HCT116 (cell line): Measurements from ENCODE around the gene TOX2. TPM values are rescaled to one million over a fixed set of nuclear protein-coding genes. Genes with fewer than 3 reads are reported as not detected.

Experiments
- ATAC-seq: fragments of 200-7000 bp; cut with Tn5 transposase; 2 replicates; pipeline ENCODE4 v1.9.1; 2020; ENCODE audit warnings: mild to moderate bottlenecking, moderate library complexity
- BruUV-seq: library from RNA; stranded (reverse); fragments of 400-500 nt; replicated peaks from 2 replicates; lab custom pipeline; 2021; lab: Mats Ljungman, UMichigan
- CTCF ChIA-PET: fragments of 300-600 bp; sonication (Branson Sonifier 250); formaldehyde crosslinking; loops from one replicate; lab custom pipeline; 2021; ENCODE audit warnings: antibody characterized with exemption; lab: Charles Lee
- POLR2A ChIA-PET: fragments of 300-600, 350-600 bp; sonication (Branson Sonifier 250); formaldehyde crosslinking; loops from one replicate; lab custom pipeline; 2021; ENCODE audit warnings: antibody characterized with exemption; lab: Charles Lee
- RAD21 ChIA-PET, 2 experiments: fragments of 300-600 bp; sonication (Branson Sonifier 250); formaldehyde crosslinking; loops; one replicate each; lab custom pipeline; 2023; ENCODE audit warnings: low total read pairs in 2 of 2; ENCODE audit not compliant: uncharacterized antibody in 2 of 2, unreplicated experiment in 2 of 2, low non-redundant PET in 1 of 2; lab: Charles Lee
- DNase-seq: peaks from one replicate; pipeline ENCODE4 v3.0.0-alpha.2; 2010; ENCODE audit warnings: low read depth, low spot score
- H2AFZ ChIP-seq: fragments of 200-600 bp; shearing (Covaris generic), sonication (generic); 2 replicates; pipeline ENCODE4 v1.6.1; 2017; ENCODE audit warnings: low read depth, mixed run types, mixed read lengths, antibody characterized with exemption, low read length; ENCODE audit not compliant: poor library complexity, severe bottlenecking
- H3K27ac ChIP-seq: 2 replicates; pipeline ENCODE4 v1.5.1; 2012; ENCODE audit warnings: low read depth, low read length
- H3K27me3 ChIP-seq: fragments of 200-600 bp; sonication (generic); 2 replicates; pipeline ENCODE4 v1.6.1; 2016; ENCODE audit warnings: mixed run types, low read length, mixed read lengths; ENCODE audit not compliant: insufficient read depth
- H3K36me3 ChIP-seq, 2 experiments: fragments of 200-500 bp in 1 of 2; fragments of 200-600 bp in 1 of 2; sonication (Bioruptor generic) in 1 of 2; sonication (generic) in 1 of 2; 2 replicates each; pipeline versions ENCODE4 v1.5.1 to v1.6.1; 2014 to 2016; ENCODE audit warnings: low read length in 2 of 2, inconsistent platforms in 1 of 2, mixed read lengths in 1 of 2, mixed run types in 1 of 2; ENCODE audit not compliant: insufficient read depth in 2 of 2, control insufficient read depth in 1 of 2
- H3K4me1 ChIP-seq, 2 experiments: fragments of 200-600 bp in 1 of 2; sonication (generic) in 1 of 2; 2 replicates each; pipeline versions ENCODE4 v1.5.1 to v1.6.1; 2012 to 2017; ENCODE audit warnings: low read length in 2 of 2, inconsistent platforms in 1 of 2, mild to moderate bottlenecking in 1 of 2, mixed read lengths in 1 of 2, mixed run types in 1 of 2, moderate library complexity in 1 of 2; ENCODE audit not compliant: insufficient read depth in 2 of 2, control insufficient read depth in 1 of 2
- H3K4me2 ChIP-seq: fragments of 200-600 bp; sonication (generic); 2 replicates; pipeline ENCODE4 v1.6.1; 2017; ENCODE audit warnings: mixed run types, low read length, mixed read lengths
- H3K4me3 ChIP-seq, 2 experiments: fragments of 200-600 bp in 1 of 2; sonication (generic) in 1 of 2; replicated peaks in 1 of 2; 2 replicates each; pipeline ENCODE4 v1.5.1; 2011 to 2016; ENCODE audit warnings: low read length in 2 of 2, control low read depth in 1 of 2, low read depth in 1 of 2, mild to moderate bottlenecking in 1 of 2, mixed read lengths in 1 of 2, mixed run types in 1 of 2
- H3K79me2 ChIP-seq: fragments of 200-600 bp; sonication (generic); 2 replicates; pipeline ENCODE4 v1.6.1; 2017; ENCODE audit warnings: mild to moderate bottlenecking, mixed run types, low read length, moderate library complexity, mixed read lengths; ENCODE audit not compliant: insufficient read depth
- H3K9ac ChIP-seq: fragments of 200-600 bp; sonication (generic); 2 replicates; pipeline ENCODE4 v1.6.1; 2016; ENCODE audit warnings: low read length, mixed read lengths
- H3K9me2 ChIP-seq: fragments of 200-600 bp; sonication (generic), shearing (Covaris generic); 2 replicates; pipeline ENCODE4 v1.6.1; 2017; ENCODE audit warnings: mixed run types, mild to moderate bottlenecking, moderate library complexity; ENCODE audit not compliant: insufficient read depth
- H3K9me3 ChIP-seq, 2 experiments: fragments of 200-500 bp in 1 of 2; fragments of 200-600 bp in 1 of 2; sonication (Bioruptor generic) in 1 of 2; sonication (generic) in 1 of 2; 2 replicates each; pipeline ENCODE4 v1.6.1; 2014 to 2017; ENCODE audit warnings: low read length in 2 of 2, mixed read lengths in 2 of 2, inconsistent platforms in 1 of 2, low read depth in 1 of 2, mild to moderate bottlenecking in 1 of 2, mixed run types in 1 of 2, moderate library complexity in 1 of 2; ENCODE audit not compliant: control insufficient read depth in 1 of 2, insufficient read depth in 1 of 2
- H4K20me1 ChIP-seq: fragments of 200-600 bp; sonication (generic), shearing (Covaris generic); 2 replicates; pipeline ENCODE4 v1.6.1; 2017; ENCODE audit warnings: mixed run types, mild to moderate bottlenecking, moderate library complexity; ENCODE audit not compliant: insufficient read depth
- CEBPB ChIP-seq: IDR thresholded peaks from 2 replicates; pipeline ENCODE4 v1.6.1; 2012; ENCODE audit warnings: low read depth
- EGR1 ChIP-seq: IDR thresholded peaks from 2 replicates; pipeline ENCODE4 v1.6.1; 2012; ENCODE audit warnings: low read depth
- EZH2 ChIP-seq: fragments of 200-600 bp; sonication (generic); IDR thresholded peaks from 2 replicates; pipeline ENCODE4 v1.6.1; 2017; ENCODE audit warnings: antibody characterized with exemption, mixed run types
- EZH2phosphoT487 ChIP-seq: fragments of 200-600 bp; IDR thresholded peaks from 2 replicates; pipeline ENCODE4 v1.6.1; 2018; ENCODE audit warnings: antibody characterized with exemption, borderline replicate concordance
- JUND ChIP-seq: IDR thresholded peaks from 2 replicates; pipeline ENCODE4 v1.6.1; 2012
- MAX ChIP-seq: IDR thresholded peaks from 2 replicates; pipeline ENCODE4 v1.6.1; 2012
- POLR2A ChIP-seq: IDR thresholded peaks from 2 replicates; pipeline ENCODE4 v1.7.0; 2011; ENCODE audit warnings: borderline replicate concordance; ENCODE audit not compliant: insufficient read depth, insufficient read length; ENCODE audit errors: extremely low read depth
- POLR2AphosphoS5 ChIP-seq: IDR thresholded peaks from 2 replicates; pipeline ENCODE4 v1.6.1; 2011; ENCODE audit warnings: mild to moderate bottlenecking, low read depth, low read length, moderate library complexity
- RAD21 ChIP-seq: IDR thresholded peaks from 2 replicates; pipeline ENCODE4 v1.6.1; 2012; ENCODE audit warnings: low read depth, mild to moderate bottlenecking
- REST ChIP-seq: IDR thresholded peaks from 2 replicates; pipeline ENCODE4 v1.6.1; 2012; ENCODE audit warnings: low read depth
- SIN3A ChIP-seq: IDR thresholded peaks from 2 replicates; pipeline ENCODE4 v1.6.1; 2012; ENCODE audit warnings: low read depth
- SP1 ChIP-seq: IDR thresholded peaks from 2 replicates; pipeline ENCODE4 v1.6.1; 2012; ENCODE audit warnings: low read depth
- ZBTB33 ChIP-seq: IDR thresholded peaks from 2 replicates; pipeline ENCODE4 v1.6.1; 2011; ENCODE audit warnings: mild to moderate bottlenecking, low read length, moderate library complexity; ENCODE audit not compliant: insufficient replicate concordance; ENCODE audit errors: extremely low read depth
- ZFX ChIP-seq: fragments of 450-650 bp; IDR thresholded peaks from 2 replicates; pipeline ENCODE4 v1.6.1; 2017
- ZNF274 ChIP-seq: fragments of 200-500 bp; sonication (Bioruptor generic); IDR thresholded peaks from 2 replicates; pipeline ENCODE4 v1.6.1; 2014; ENCODE audit warnings: mild to moderate bottlenecking, low read depth, low read length, inconsistent platforms
- intact Hi-C: fragments of 100-400 bp; cut with micrococcal nuclease; formaldehyde crosslinking; loops from 2 replicates; pipeline ENCODE4 v1.10.0; 2022
- total RNA-seq: library from RNA; stranded (reverse); gene quantifications from one replicate; pipeline ENCODE4 v1.2.1, GENCODE V29; 2021; ENCODE audit not compliant: unreplicated experiment

Gene TOX2
- total RNA-seq, 1 experiment from 2014 or later = 39.6 TPM

GRCh38 chr20:44038681-44039123 lies 124.0 kb downstream of the TOX2 start:
- Histone ChIP-seq H3K27me3 (no peaks in the 10 kb centered on the region), H3K4me3 (no peak overlapping the region)
- POLR2A ChIA-PET = no interaction called here

GRCh38 chr20:44039147-44039546 lies 124.5 kb downstream of the TOX2 start:
- no peaks in the 10 kb centered on the region for H3K27me3 ChIP-seq
- POLR2A ChIA-PET = no interaction called here
- RAD21 ChIA-PET = no interaction called here
- H3K9me3 ChIP-seq = no peaks in the 10 kb centered on the region
- H3K9me2 ChIP-seq = no peaks in the 10 kb centered on the region
- no peak overlapping the region for H3K27ac ChIP-seq
- intact Hi-C loops = no loop called here
- no peak overlapping the region for H2AFZ ChIP-seq
- H3K9ac ChIP-seq = no peak overlapping the region
- no peaks in the 10 kb centered on the region for H3K79me2 ChIP-seq
- CTCF ChIA-PET = no interaction called here
- H3K4me2 ChIP-seq = no peak overlapping the region
- H4K20me1 ChIP-seq = no peaks in the 10 kb centered on the region
- H3K4me3 ChIP-seq = no peak overlapping the region
- no peaks in the 10 kb centered on the region for H3K36me3 ChIP-seq
- no peak for ATAC-seq
- no TSS peak for BruUV-seq
- H3K4me1 ChIP-seq = no peaks in the 10 kb centered on the region
- DNase-seq = no peak
- TF ChIP-seq EZH2phosphoT487 = no peak
- TF ChIP-seq MAX = no peak
- no peak for TF ChIP-seq EGR1
- TF ChIP-seq SIN3A = no peak
- TF ChIP-seq SP1 = no peak
- no peak for TF ChIP-seq EZH2
- TF ChIP-seq RAD21 = no peak
- TF ChIP-seq ZFX = no peak
- TF ChIP-seq REST = no peak
- TF ChIP-seq ZBTB33 = no peak
- no peak for TF ChIP-seq ZNF274
- no peak for TF ChIP-seq CEBPB

More at GRCh38 chr20:44038681-44039123, 124.0 kb downstream of the TOX2 start:
- Histone ChIP-seq H3K27ac (no peak overlapping the region), H3K4me2 (no peak overlapping the region), H3K4me1 (no peaks in the 10 kb centered on the region), H3K9me2 (no peaks in the 10 kb centered on the region), H3K79me2 (no peaks in the 10 kb centered on the region), H4K20me1 (no peaks in the 10 kb centered on the region), H3K9me3 (no peaks in the 10 kb centered on the region), H3K36me3 (no peaks in the 10 kb centered on the region), H2AFZ (no peak overlapping the region), H3K9ac (no peak overlapping the region)
- RAD21 ChIA-PET = no interaction called here
- CTCF ChIA-PET = no interaction called here
- no TSS peak for BruUV-seq
- intact Hi-C loops = no loop called here
- no peak for ATAC-seq
- no peak for DNase-seq
- TF ChIP-seq POLR2AphosphoS5 (no peak), POLR2A (no peak), MAX (no peak), EZH2 (no peak), JUND (no peak)
